Measurements from ENCODE around the gene CIPC. TPM values are rescaled to one million over a fixed set of nuclear protein-coding genes. Genes with fewer than 3 reads are reported as not detected.

Gene CIPC
- polyA plus RNA-seq, 1 donor, result 27.9 TPM

DNA sequence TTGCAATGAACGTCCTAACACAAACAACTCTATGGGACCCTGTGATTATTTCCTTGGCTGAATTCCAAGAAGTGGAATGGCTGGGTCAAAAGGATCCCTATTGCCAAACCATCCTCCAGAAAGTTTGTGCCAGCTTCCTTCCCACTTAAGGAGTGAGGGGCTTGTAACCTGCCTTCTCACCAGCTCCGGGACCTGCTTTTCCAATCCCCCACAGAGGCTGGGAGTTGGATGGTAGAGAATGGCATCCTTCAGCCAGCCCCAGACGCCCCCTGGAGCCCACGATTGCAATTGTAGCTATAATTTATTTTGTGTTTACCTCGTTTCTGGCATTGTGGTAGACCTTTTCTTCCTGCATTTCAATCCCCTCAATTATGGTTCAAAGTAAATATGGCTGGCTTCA is 53.2 kb downstream of the CIPC start:
- no peak for DNase-seq

DNA sequence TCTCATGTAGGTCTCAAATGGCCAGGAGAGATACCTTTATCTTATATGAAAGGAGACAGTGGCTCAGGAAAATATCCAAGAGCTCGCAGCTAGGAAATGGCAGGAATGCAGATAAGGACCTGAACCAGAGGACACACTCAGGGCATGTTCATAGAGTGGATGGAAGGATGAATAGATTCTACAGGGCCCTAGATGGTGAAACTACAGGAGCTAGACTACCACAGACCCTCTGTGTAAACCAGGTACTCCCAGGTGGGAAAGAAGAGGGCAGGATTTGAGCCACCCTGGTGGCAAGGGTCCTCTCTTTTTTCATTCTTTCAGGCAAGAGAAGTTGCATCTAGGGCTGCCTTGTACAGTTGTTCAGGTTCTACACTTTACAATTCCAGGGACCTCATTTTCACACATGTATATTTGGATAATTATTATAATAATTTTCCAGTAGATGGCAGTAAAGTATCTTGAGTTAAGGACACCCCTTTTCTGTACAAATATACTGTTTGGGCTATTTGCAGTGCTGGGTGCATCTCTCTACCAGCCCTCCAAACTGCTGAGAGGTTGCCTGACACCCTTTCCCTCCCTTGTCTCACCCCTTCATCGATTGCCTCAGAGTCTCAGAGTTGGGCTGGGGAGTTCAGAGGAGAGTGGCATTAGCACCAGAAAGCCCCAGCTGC is 54.0 kb downstream of the CIPC start:
- no peak for DNase-seq

DNA sequence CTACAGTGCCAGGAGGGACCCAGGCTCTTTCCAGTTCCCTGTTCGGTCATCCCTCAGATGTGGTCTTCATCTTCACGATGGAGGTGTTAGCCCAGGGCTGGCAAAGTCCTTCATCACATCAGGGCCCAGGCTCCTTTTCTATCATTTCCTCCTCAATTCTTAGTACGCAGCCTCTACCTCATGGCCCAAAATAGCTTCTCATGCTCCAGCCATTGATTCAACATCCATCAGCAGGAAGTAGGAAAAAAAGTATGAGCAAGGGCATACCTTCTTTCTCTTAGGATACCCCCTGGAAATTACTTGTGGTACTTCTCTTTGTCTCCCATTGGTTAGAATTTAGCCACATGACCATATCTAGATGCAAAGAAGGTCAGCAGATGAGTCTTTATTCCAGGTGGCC is 55.7 kb downstream of the CIPC start:
- DNase-seq, result no peak

DNA sequence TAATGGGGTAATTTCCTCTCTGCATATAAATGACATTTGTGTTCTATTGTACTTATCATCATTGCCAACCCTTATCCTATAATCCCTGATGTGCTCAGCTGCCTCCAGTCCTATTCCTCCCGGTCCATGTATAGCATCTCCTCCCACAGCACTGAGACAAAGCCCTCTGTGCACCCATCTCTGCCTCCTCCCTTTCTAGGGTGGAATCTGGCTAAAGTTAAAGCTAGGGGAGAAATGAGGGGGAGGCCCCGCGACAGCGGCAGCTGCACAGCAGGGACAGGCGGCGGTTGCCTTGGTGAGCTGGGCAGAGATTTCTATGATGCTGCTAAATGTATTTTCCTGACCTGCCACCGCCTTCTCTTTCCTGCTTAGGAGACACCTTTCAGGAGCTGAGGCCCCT is 56.4 kb downstream of the CIPC start:
- DNase-seq, result no peak

DNA sequence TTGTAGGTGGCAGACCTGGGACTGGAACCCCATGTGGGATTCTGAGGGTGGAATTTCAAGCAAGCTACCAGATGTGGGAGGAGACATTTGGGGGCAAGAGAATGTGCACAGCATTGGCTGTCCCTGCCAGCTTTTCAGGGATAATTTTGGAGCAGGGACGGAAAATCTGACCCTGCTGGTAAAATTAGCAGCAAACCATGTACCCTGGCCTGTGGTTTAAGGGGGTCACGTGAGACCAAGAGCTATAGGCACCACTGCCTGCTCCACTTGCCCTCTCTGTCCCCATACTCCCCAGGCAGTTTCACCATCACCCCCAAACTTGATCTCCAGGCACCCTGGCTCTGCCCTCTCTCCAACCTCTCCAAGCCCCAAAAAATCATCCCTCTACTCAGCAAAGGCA is 57.0 kb downstream of the CIPC start:
- DNase-seq, result no peak

DNA sequence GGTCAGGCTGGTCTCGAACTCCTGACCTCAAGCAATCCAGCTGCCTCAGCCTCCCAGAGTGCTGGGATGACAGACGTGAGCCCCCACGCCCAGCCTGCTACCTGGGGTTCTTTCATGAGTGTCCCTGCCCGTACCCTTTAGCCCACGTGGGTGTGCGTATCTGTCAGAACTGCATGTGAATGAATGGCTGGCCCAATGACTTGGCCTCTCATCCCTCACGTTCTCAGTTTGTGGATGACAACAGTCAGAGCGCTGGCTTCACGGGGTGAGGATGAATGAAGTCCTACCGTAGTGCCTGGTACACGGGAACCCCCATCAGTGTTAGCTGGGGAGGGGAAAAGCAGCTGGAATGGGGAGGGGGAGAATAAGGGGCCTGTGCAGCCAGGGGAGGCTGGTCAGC is 59.7 kb downstream of the CIPC start:
- DNase-seq, result no peak

DNA sequence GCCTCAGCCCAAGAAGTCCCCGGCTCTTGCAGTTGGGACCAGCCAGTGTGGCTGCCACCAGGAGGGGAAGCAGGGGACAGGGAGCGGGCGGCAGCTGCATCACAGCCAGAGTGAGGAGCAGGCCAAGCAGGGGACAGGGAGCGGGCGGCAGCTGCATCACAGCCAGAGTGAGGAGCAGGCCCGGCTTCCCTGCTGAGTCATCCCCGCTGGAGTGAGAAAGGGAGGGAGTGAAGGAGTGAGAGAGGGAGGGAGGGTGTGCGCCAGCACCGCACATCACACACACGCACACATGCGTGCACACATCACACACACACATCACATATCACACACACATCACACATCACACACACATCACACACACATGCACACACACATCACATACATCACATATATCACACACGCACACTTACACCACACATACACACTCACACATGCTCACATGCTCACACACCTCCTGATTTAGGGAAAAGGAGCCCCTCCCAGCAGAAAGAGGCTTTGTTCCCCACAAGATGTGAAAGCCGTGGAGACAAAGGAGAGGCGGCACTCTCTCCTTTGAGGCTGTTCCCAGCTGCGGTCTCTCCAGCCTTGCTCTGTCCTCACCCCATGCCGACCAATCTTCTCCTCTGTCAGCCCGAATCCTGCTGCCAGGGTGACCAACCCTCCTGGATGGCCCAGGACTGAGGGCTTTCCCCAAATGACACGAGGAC is 60.3 kb downstream of the CIPC start:
- no peak for DNase-seq

DNA sequence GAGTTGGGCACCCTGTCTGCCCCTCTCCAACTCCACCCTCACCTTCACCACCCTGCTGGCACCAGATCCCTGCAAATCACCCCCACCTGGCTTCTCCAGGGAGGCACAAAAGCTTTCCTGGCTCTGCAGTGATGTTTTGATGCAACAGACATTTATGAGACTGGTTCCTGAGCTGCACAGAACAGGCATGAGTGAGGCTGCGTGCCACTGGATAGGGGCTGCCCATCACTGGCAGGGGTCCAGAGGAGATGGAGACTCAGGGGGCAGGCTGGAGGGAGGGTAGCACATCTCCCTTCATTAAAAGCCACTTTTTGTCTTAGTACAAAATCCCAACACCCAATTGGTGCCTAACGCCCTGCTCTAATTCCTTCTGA is 60.8 kb downstream of the CIPC start:
- no peak for DNase-seq

DNA sequence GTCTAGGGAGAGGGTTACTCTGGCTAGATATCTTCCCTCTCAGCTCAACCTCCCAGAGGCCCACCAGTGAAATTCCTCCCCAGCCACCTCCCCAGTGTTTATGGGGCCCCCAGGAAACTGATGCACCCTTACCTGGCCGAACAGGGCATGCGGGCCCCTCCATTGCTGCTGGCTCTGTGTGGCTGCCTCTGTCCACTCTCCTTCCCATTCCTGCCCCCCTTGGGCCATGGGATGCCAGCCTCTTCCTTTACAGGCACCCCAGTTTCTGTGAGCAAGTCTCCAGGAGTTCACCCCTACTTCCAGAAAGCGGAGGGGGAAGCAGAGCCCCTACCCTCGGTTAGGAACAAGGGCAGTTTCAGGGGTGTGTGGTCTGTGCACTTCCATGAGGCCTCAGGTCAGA is 63.0 kb downstream of the CIPC start:
- DNase-seq, result no peak

Other genes starting within 250 kb of the CIPC start
- gene IRF2BPL, start 69.5 kb upstream of the CIPC start, polyA plus RNA-seq (ENCODE audit: insufficient read length), result 42.3 TPM
- gene ZDHHC22, start 43.5 kb downstream of the CIPC start, polyA plus RNA-seq (ENCODE audit: insufficient read length), result 0.57 TPM
- gene TMEM63C, start 83.5 kb downstream of the CIPC start, polyA plus RNA-seq (ENCODE audit: insufficient read length), result 2.8 TPM
- gene NGB, start 172.9 kb downstream of the CIPC start, polyA plus RNA-seq (ENCODE audit: insufficient read length), result not detected
- 59.7 TPM for gene POMT2, start 222.6 kb downstream of the CIPC start, polyA plus RNA-seq (ENCODE audit: insufficient read length)
- 30.7 TPM for gene GSTZ1, start 222.8 kb downstream of the CIPC start, polyA plus RNA-seq (ENCODE audit: insufficient read length)